HG03139 (cell line): ENCODE data around the gene MATR3.

Experiments
- ATAC-seq: cut with Tn5 transposase; IDR thresholded peaks from one replicate; pipeline ENCODE4 v1.9.1; 2021; ENCODE audit not compliant: unreplicated experiment

Gene MATR3

GRCh38 chr5:139272471-139273321, 20.8 kb upstream of the MATR3 start:
- ATAC-seq, result no peak

GRCh38 chr5:139273322-139273571, 20.3 kb upstream of the MATR3 start:
- ATAC-seq, result no peak

- ATAC-seq, result peak; percentile 77
Observed at GRCh38 chr5:139273572-139274289, 19.8 kb upstream of the MATR3 start.

GRCh38 chr5:139275536-139275935, 18.0 kb upstream of the MATR3 start:
- ATAC-seq, result no peak

GRCh38 chr5:139275956-139276355, 17.6 kb upstream of the MATR3 start:
- no peak for ATAC-seq

- ATAC-seq, result no peak
Observed at GRCh38 chr5:139276426-139276825, 17.1 kb upstream of the MATR3 start.

GRCh38 chr5:139277171-139277570, 16.4 kb upstream of the MATR3 start:
- ATAC-seq, result no peak

GRCh38 chr5:139278540-139279274, 14.8 kb upstream of the MATR3 start:
- no peak for ATAC-seq

- ATAC-seq, result no peak
Observed at GRCh38 chr5:139282197-139282557, 11.4 kb upstream of the MATR3 start.

GRCh38 chr5:139283252-139284166, 10.0 kb upstream of the MATR3 start:
- no peak for ATAC-seq

GRCh38 chr5:139284295-139284694, 9.2 kb upstream of the MATR3 start:
- no peak for ATAC-seq

GRCh38 chr5:139285651-139286392, 7.7 kb upstream of the MATR3 start:
- no peak for ATAC-seq

- no peak for ATAC-seq
Observed at GRCh38 chr5:139287890-139288635, 5.5 kb upstream of the MATR3 start.

GRCh38 chr5:139291051-139291450, 2.5 kb upstream of the MATR3 start:
- no peak for ATAC-seq

- ATAC-seq, result no peak
Observed at GRCh38 chr5:139293202-139293506, 386 bp upstream of the MATR3 start.

GRCh38 chr5:139294374-139295165, 1.0 kb downstream of the MATR3 start:
- peak; percentile 31 for ATAC-seq

- ATAC-seq, result no peak
Observed at GRCh38 chr5:139295346-139296057, 2.0 kb downstream of the MATR3 start.

- ATAC-seq, result no peak
Observed at GRCh38 chr5:139296198-139296597, 2.7 kb downstream of the MATR3 start.
